ENCODE results near the gene CHAT.

DNA sequence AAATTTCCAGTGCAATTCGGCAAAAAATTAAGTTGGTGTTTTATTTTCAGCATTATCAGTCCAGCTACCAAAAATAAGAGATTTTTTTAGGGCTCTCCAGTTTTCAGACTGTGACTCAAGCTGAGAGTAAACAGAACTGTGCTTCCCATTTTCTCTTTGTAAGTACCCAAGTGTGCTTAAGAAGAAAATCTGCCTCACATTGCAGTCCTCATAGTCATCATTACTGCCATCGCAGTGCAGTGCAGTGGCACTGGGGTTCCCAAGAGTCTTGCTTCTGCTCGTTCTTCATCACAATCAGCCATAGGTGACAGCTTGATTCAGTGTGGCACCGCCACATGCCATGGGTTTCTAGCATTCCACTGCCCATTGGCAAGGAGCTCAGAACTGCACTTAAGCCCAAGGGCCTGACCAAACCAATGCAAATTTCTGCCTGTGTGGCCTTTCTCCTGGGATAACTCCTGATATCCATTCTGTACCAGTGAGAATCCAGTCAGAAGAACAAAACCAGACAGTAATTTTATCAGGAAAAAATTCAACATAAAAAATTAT lies 49.3 kb upstream of the CHAT start:
- TF ChIP-seq, protein P1, sequence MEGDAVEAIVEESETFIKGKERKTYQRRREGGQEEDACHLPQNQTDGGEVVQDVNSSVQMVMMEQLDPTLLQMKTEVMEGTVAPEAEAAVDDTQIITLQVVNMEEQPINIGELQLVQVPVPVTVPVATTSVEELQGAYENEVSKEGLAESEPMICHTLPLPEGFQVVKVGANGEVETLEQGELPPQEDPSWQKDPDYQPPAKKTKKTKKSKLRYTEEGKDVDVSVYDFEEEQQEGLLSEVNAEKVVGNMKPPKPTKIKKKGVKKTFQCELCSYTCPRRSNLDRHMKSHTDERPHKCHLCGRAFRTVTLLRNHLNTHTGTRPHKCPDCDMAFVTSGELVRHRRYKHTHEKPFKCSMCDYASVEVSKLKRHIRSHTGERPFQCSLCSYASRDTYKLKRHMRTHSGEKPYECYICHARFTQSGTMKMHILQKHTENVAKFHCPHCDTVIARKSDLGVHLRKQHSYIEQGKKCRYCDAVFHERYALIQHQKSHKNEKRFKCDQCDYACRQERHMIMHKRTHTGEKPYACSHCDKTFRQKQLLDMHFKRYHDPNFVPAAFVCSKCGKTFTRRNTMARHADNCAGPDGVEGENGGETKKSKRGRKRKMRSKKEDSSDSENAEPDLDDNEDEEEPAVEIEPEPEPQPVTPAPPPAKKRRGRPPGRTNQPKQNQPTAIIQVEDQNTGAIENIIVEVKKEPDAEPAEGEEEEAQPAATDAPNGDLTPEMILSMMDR (IDR thresholded peaks at IDR 0.05), result no peak
- no peak for TF ChIP-seq POLR2A (IDR thresholded peaks at IDR 0.05)
- no peak for TF ChIP-seq POLR2AphosphoS5 (IDR thresholded peaks at IDR 0.05)
